ENCODE measurements around the gene TBKBP1. TPM values are rescaled to one million over a fixed set of nuclear protein-coding genes. Genes with fewer than 3 reads are reported as not detected.

TBKBP1 gene
- total and polyA plus RNA-seq, 12 donors, result 8.4 to 27.9 (median 12.6) TPM

GRCh38 chr17:47733047-47733673 is 39.2 kb downstream of the TBKBP1 start, which contains the start of gene TBX21:
Gene TBX21, plus strand, starts transcription at chr17:47733236. Its CDS starts 219 bp downstream, at chr17:47733455.
- ATAC-seq (peak; percentile 62 to 85 (median 80)), DNase-seq (peak; percentile 64 to 70)
- peak in 8 of 9 donors; percentile 10 to 47 (median 30) for TF ChIP-seq CTCF (IDR thresholded peaks at IDR 0.05)
- Histone ChIP-seq H3K36me3 (no peaks in the 10 kb centered on the region), H3K4me1 (peaks cover 0 to 15% (median 9%) of the 10 kb centered on the region in 9 donors), H3K9me3 (no peaks in the 10 kb centered on the region), H3K27me3 (peaks cover 14 to 80% (median 57%) of the 10 kb centered on the region in 7 donors), H3K27ac (peak within 1 kb of the TSS in 1 of 10 donors; percentile 82), H3K4me3 (peak within 1 kb of the TSS; percentile 5 to 59 (median 45))
- intact Hi-C loops (cut with DNase I), result loop anchor here in 1 of 10 donors (10.0 kb wide), 1 partner anchor 58 kb away; no protein-coding TSS in a partner anchor
- WGBS, 2 donors, result 1% methylated on average over 72 to 73 of the region's 73 CpGs

- ATAC-seq, result peak in 2 of 8 donors; percentile 17 to 33
- intact Hi-C loops (cut with DNase I), result loop anchor here in 1 of 10 donors (10.0 kb wide), 1 partner anchor 59 kb away; no protein-coding TSS in a partner anchor
- whole genome bisulfite sequencing, 2 donors, result 6 to 8% methylated on average over 60 of the region's 60 CpGs
- Histone ChIP-seq H3K27me3 (peaks cover 14 to 73% (median 57%) of the 10 kb centered on the region in 7 donors), H3K9me3 (no peaks in the 10 kb centered on the region), H3K4me1 (peaks cover 0 to 15% (median 9%) of the 10 kb centered on the region in 9 donors), H3K27ac (peak overlapping the region in 1 of 10 donors; percentile 82), H3K4me3 (peak overlapping the region; percentile 5 to 59 (median 45)), H3K36me3 (no peaks in the 10 kb centered on the region)
- TF ChIP-seq CTCF (IDR thresholded peaks at IDR 0.05), result no peak
- DNase-seq, result no peak
These were observed 39.9 kb downstream of the TBKBP1 start for GRCh38 chr17:47733674-47734410.

- DNase-seq (no peak), ATAC-seq (no peak)
- Histone ChIP-seq H3K9me3 (no peaks in the 10 kb centered on the region), H3K4me3 (peak overlapping the region in 1 of 10 donors; percentile 45), H3K36me3 (no peaks in the 10 kb centered on the region), H3K27me3 (peaks cover 14 to 63% (median 51%) of the 10 kb centered on the region in 7 donors), H3K4me1 (peaks cover 0 to 15% (median 9%) of the 10 kb centered on the region in 9 donors), H3K27ac (peak overlapping the region in 1 of 10 donors; percentile 76)
- intact Hi-C loops (cut with DNase I), result loop anchor here in 1 of 10 donors (10.0 kb wide), 1 partner anchor 60 kb away; no protein-coding TSS in a partner anchor
- no peak for TF ChIP-seq CTCF (IDR thresholded peaks at IDR 0.05)
- WGBS, 2 donors, result 84 to 89% methylated on average over 3 of the region's 3 CpGs
These were observed 41.1 kb downstream of the TBKBP1 start for GRCh38 chr17:47735139-47735464.

GRCh38 chr17:47735536-47736011 is 41.6 kb downstream of the TBKBP1 start:
- no peak for DNase-seq
- Histone ChIP-seq H3K27me3 (peaks cover 14 to 58% (median 47%) of the 10 kb centered on the region in 7 donors), H3K4me1 (peaks cover 0 to 15% (median 9%) of the 10 kb centered on the region in 9 donors), H3K9me3 (no peaks in the 10 kb centered on the region), H3K36me3 (no peaks in the 10 kb centered on the region), H3K4me3 (peak overlapping the region in 1 of 10 donors; percentile 45), H3K27ac (peak overlapping the region in 1 of 10 donors; percentile 76)
- 92 to 97% methylated on average over 3 of the region's 3 CpGs for WGBS, 2 donors
- intact Hi-C loops (cut with DNase I), result loop anchor here in 1 of 10 donors (10.0 kb wide), 1 partner anchor 61 kb away; no protein-coding TSS in a partner anchor
- TF ChIP-seq CTCF (IDR thresholded peaks at IDR 0.05), result no peak
- ATAC-seq, result no peak
